Motor neuron (in vitro differentiated cells): ENCODE measurements around the gene NAP1L4. TPM values are rescaled to one million over a fixed set of nuclear protein-coding genes. Genes with fewer than 3 reads are reported as not detected.

Experiments used
- ATAC-seq, 8 experiments: fragments of 200-7000 bp; cut with Tn5 transposase; replicated peaks in 6 of 8; 2 replicates each; pipeline ENCODE4 v1.8.0; 2021; ENCODE audit warnings: mild to moderate bottlenecking in 8 of 8, moderate library complexity in 8 of 8
- H3K27ac ChIP-seq, 2 donors: fragments of 250-450 bp; sonication (Bioruptor Pico); 2 replicates each; pipeline ENCODE4 v1.9.0; 2021; ENCODE audit warnings: antibody characterized with exemption in 2 of 2, mild to moderate bottlenecking in 2 of 2, moderate library complexity in 1 of 2
- H3K4me1 ChIP-seq, 2 donors: fragments of 250-450 bp; sonication (Bioruptor Pico); replicated peaks in 1 of 2; 2 replicates each; pipeline ENCODE4 v1.6.1; 2021; ENCODE audit warnings: antibody characterized with exemption in 2 of 2, mild to moderate bottlenecking in 2 of 2, moderate library complexity in 1 of 2
- H3K4me3 ChIP-seq, 5 donors: fragments of 250-450 bp; sonication (Bioruptor Pico); 2 replicates each; pipeline ENCODE4 v1.9.0; 2021; ENCODE audit warnings: antibody characterized with exemption in 5 of 5, mild to moderate bottlenecking in 5 of 5, moderate library complexity in 4 of 5
- WGBS, 10 experiments: fragments of 450-650 bp; shearing (Covaris generic); methylation state at CpG; one replicate each; pipeline ENCODE4 v1.0.0; 2022; 5-methylcytosine and 5-hydroxymethylcytosine counted together
- in situ Hi-C, 9 experiments: fragments of 400-800 bp; cut with MboI; loops; one replicate each; pipeline ENCODE4 v1.15.0; 2021; ENCODE audit warnings: low sequenced_read_pairs in 9 of 9, low pct_unique_long_range_greater_than_20kb in 2 of 9; ENCODE audit not compliant: unreplicated experiment in 9 of 9
- total RNA-seq, 8 experiments: library from RNA; unstranded; fragments of 300-600 nt; gene quantifications; 2 replicates each; pipeline versions ENCODE4 v1.2.3 to v1.2.4, GENCODE V29; 2022

NAP1L4 gene
- total RNA-seq, 8 experiments from 2014 or later, result 92.6 to 166 (median 122) TPM

GRCh38 chr11:2931420-2931746 is 60.7 kb downstream of the NAP1L4 start:
- no peak for ATAC-seq
- no peak overlapping the region for H3K4me3 ChIP-seq
- in situ Hi-C loops, result no loop called here
- H3K4me1 ChIP-seq, result peaks cover 7 to 12% of the 10 kb centered on the region in 2 donors
- 20 to 100% (median 50%) methylated on average over 1 of the region's 4 CpGs; no CpG with 5 or more reads in 7 of the 10 experiments for WGBS, 10 experiments
- H3K27ac ChIP-seq, result no peak overlapping the region

GRCh38 chr11:2930704-2931419 is 61.3 kb downstream of the NAP1L4 start:
- in situ Hi-C loops, result no loop called here
- H3K4me3 ChIP-seq, result peak overlapping the region in 1 of 5 donors; percentile 53
- peaks cover 7 to 12% of the 10 kb centered on the region in 2 donors for H3K4me1 ChIP-seq
- H3K27ac ChIP-seq, result peak overlapping the region in 1 of 2 donors; percentile 58
- ATAC-seq, result peak in 6 of 8 experiments; percentile 17 to 47 (median 42)
- 0 to 37% (median 33%) methylated on average over 1 to 5 of the region's 21 CpGs; no CpG with 5 or more reads in 7 of the 10 experiments for WGBS, 10 experiments

- peak in 7 of 8 experiments; percentile 0 to 33 (median 26) for ATAC-seq
- peaks cover 7 to 12% of the 10 kb centered on the region in 2 donors for H3K4me1 ChIP-seq
- 7 to 27% (median 11%) methylated on average over 2 to 6 of the region's 47 CpGs; no CpG with 5 or more reads in 4 of the 10 experiments for WGBS, 10 experiments
- H3K27ac ChIP-seq, result peak overlapping the region in 1 of 2 donors; percentile 58
- in situ Hi-C loops, result no loop called here
- H3K4me3 ChIP-seq, result peak overlapping the region in 3 of 5 donors; percentile 3 to 53 (median 49)
These were observed 62.0 kb downstream of the NAP1L4 start for GRCh38 chr11:2929950-2930703.

GRCh38 chr11:2929531-2929949 is 62.6 kb downstream of the NAP1L4 start:
- peak overlapping the region in 3 of 5 donors; percentile 9 to 53 (median 49) for H3K4me3 ChIP-seq
- peaks cover 7 to 12% of the 10 kb centered on the region in 2 donors for H3K4me1 ChIP-seq
- no CpG with 5 or more reads among the region's 48 CpGs for WGBS, 10 experiments
- in situ Hi-C loops, result no loop called here
- peak; percentile 13 to 62 (median 42) for ATAC-seq
- H3K27ac ChIP-seq, result peak overlapping the region in 1 of 2 donors; percentile 58

GRCh38 chr11:2928605-2929530 is 63.3 kb downstream of the NAP1L4 start, which contains the start of gene PHLDA2:
Gene PHLDA2, minus strand, starts transcription at chr11:2929420. Its CDS starts 56 bp downstream, at chr11:2929364.
- in situ Hi-C loops, result no loop called here
- peak; percentile 10 to 55 (median 34) for ATAC-seq
- H3K27ac ChIP-seq, result peak within 1 kb of the TSS in 1 of 2 donors; percentile 58
- peak within 1 kb of the TSS; percentile 29 to 53 (median 38) for H3K4me3 ChIP-seq
- H3K4me1 ChIP-seq, result peaks cover 7 to 12% of the 10 kb centered on the region in 2 donors
- 0 to 7% (median 0%) methylated on average over 1 to 9 of the region's 113 CpGs; no CpG with 5 or more reads in 6 of the 10 experiments for WGBS, 10 experiments

GRCh38 chr11:2927851-2928604 is 64.1 kb downstream of the NAP1L4 start:
- 0 to 60% (median 15%) methylated on average over 1 to 7 of the region's 25 CpGs for WGBS, 10 experiments
- H3K4me3 ChIP-seq, result peak overlapping the region; percentile 29 to 53 (median 38)
- peak in 3 of 8 experiments; percentile 34 to 65 (median 37) for ATAC-seq
- in situ Hi-C loops, result no loop called here
- H3K4me1 ChIP-seq, result peaks cover 7 to 12% of the 10 kb centered on the region in 2 donors
- no peak overlapping the region for H3K27ac ChIP-seq

- in situ Hi-C loops, result no loop called here
- WGBS, 10 experiments, result 67 to 100% (median 83%) methylated on average over 1 to 3 of the region's 12 CpGs; no CpG with 5 or more reads in 4 of the 10 experiments
These were observed 64.9 kb downstream of the NAP1L4 start for GRCh38 chr11:2927121-2927800.

GRCh38 chr11:2926611-2927051 is 65.5 kb downstream of the NAP1L4 start:
- Histone ChIP-seq H3K4me1 (peaks cover 7 to 12% of the 10 kb centered on the region in 2 donors), H3K27ac (no peak overlapping the region), H3K4me3 (no peak overlapping the region)
- in situ Hi-C loops, result no loop called here
- WGBS, 10 experiments, result 79 to 91% methylated on average over 4 to 5 of the region's 11 CpGs; no CpG with 5 or more reads in 8 of the 10 experiments
- ATAC-seq, result no peak

More at GRCh38 chr11:2927121-2927800, 64.9 kb downstream of the NAP1L4 start:
- Histone ChIP-seq H3K27ac (no peak overlapping the region), H3K4me3 (peak overlapping the region in 1 of 5 donors; percentile 49), H3K4me1 (peaks cover 7 to 12% of the 10 kb centered on the region in 2 donors)
- ATAC-seq, result no peak

GRCh38 chr11:2924821-2925675 is 67.1 kb downstream of the NAP1L4 start:
- peaks cover 5 to 6% of the 10 kb centered on the region in 2 donors for H3K4me1 ChIP-seq
- WGBS, 10 experiments, result 76 to 100% (median 100%) methylated on average over 1 to 7 of the region's 30 CpGs; no CpG with 5 or more reads in 3 of the 10 experiments
- ATAC-seq, result no peak
- H3K27ac ChIP-seq, result no peak overlapping the region
- in situ Hi-C loops, result no loop called here
- H3K4me3 ChIP-seq, result no peak overlapping the region

GRCh38 chr11:2924381-2924780 is 67.7 kb downstream of the NAP1L4 start:
- no peak for ATAC-seq
- 100% methylated on average over 1 of the region's 10 CpGs; no CpG with 5 or more reads in 9 of the 10 experiments for WGBS, 10 experiments
- H3K4me1 ChIP-seq, result peaks cover 0 to 5% of the 10 kb centered on the region in 2 donors
- H3K27ac ChIP-seq, result no peak overlapping the region
- H3K4me3 ChIP-seq, result no peak overlapping the region
- in situ Hi-C loops, result no loop called here
